Gastrocnemius medialis (tissue), 4 donors: ENCODE data around the gene TELO2. TPM values are rescaled to one million over a fixed set of nuclear protein-coding genes. Genes with fewer than 3 reads are reported as not detected.

ENCODE experiments used
- ATAC-seq, 2 donors: fragments of 150-250 bp; one replicate each; pipeline ENCODE4 v1.9.1; 2016
- DNase-seq, 2 donors: peaks; one replicate each; pipeline ENCODE4 v3.0.0-alpha.2; 2019
- H3K27ac ChIP-seq, 4 donors: fragments of 200-600 bp; sonication (generic); 1 replicate in 1 of 4; 2 replicates in 3 of 4; pipeline ENCODE4 v1.5.1; 2016 to 2018; ENCODE audit warnings: mild to moderate bottlenecking in 2 of 4, moderate library complexity in 1 of 4
- H3K27me3 ChIP-seq, 3 donors: fragments of 200-600 bp; sonication (generic) in 2 of 3; 1 replicate in 1 of 3; 2 replicates in 2 of 3; pipeline versions ENCODE4 v1.5.1 to v1.6.0; 2016 to 2019; ENCODE audit warnings: mild to moderate bottlenecking in 1 of 3, moderate library complexity in 1 of 3
- H3K36me3 ChIP-seq, 2 donors: fragments of 200-600 bp; sonication (generic) in 1 of 2; one replicate each; pipeline ENCODE4 v1.5.1; 2017 to 2018
- H3K4me1 ChIP-seq, 2 donors: fragments of 200-600 bp; sonication (generic) in 1 of 2; one replicate each; pipeline ENCODE4 v1.5.1; 2016 to 2017; ENCODE audit warnings: mild to moderate bottlenecking in 2 of 2
- H3K4me3 ChIP-seq, 4 donors: fragments of 200-600 bp; sonication (generic) in 3 of 4; 1 replicate in 1 of 4; 2 replicates in 3 of 4; pipeline ENCODE4 v1.5.1; 2016 to 2019; ENCODE audit warnings: mild to moderate bottlenecking in 2 of 4
- H3K9me3 ChIP-seq, 3 donors: fragments of 200-600 bp; sonication (generic) in 2 of 3; 1 replicate in 1 of 3; 2 replicates in 2 of 3; pipeline ENCODE4 v1.5.1; 2016 to 2019
- POLR2A ChIP-seq, 2 donors: fragments of 450-650 bp; IDR thresholded peaks; one replicate each; pipeline ENCODE4 v1.6.1; 2017; ENCODE audit warnings: antibody characterized with exemption in 2 of 2, mild to moderate bottlenecking in 2 of 2, moderate library complexity in 2 of 2
- in situ Hi-C, 4 donors: fragments of 200-750 bp; cut with MboI; loops; one replicate each; pipeline versions ENCODE4 v1.15.0 to v1.8.0; 2017; ENCODE audit warnings: low sequenced_read_pairs in 4 of 4
- intact Hi-C: fragments of 100-400 bp; cut with DNase I; formaldehyde crosslinking; loops from one replicate; pipeline ENCODE4 v1.15.1; 2023; ENCODE audit warnings: low total_unique reads
- total RNA-seq, 4 donors: library from RNA; depleted of rRNA; stranded (reverse); fragments of >200 nt; gene quantifications; one replicate each; pipeline versions ENCODE4 v1.1.0 to v1.2.3, GENCODE V29; 2016
- TF ChIP-seq, protein P1 (sequence below), 5 experiments: fragments of 450-650 bp in 3 of 5; fragments of 200-600 bp in 2 of 5; sonication (generic) in 2 of 5; IDR thresholded peaks in 4 of 5; conservative IDR thresholded peaks in 1 of 5; 1 replicate in 4 of 5; 2 replicates in 1 of 5; pipeline ENCODE4 v1.5.1; 2016 to 2019; ENCODE audit warnings: antibody characterized with exemption in 5 of 5, mild to moderate bottlenecking in 3 of 5, moderate library complexity in 3 of 5

Gene TELO2
- total RNA-seq, 4 donors from 2014 or later, result 2.9 to 11.2 (median 9.8) TPM

DNA sequence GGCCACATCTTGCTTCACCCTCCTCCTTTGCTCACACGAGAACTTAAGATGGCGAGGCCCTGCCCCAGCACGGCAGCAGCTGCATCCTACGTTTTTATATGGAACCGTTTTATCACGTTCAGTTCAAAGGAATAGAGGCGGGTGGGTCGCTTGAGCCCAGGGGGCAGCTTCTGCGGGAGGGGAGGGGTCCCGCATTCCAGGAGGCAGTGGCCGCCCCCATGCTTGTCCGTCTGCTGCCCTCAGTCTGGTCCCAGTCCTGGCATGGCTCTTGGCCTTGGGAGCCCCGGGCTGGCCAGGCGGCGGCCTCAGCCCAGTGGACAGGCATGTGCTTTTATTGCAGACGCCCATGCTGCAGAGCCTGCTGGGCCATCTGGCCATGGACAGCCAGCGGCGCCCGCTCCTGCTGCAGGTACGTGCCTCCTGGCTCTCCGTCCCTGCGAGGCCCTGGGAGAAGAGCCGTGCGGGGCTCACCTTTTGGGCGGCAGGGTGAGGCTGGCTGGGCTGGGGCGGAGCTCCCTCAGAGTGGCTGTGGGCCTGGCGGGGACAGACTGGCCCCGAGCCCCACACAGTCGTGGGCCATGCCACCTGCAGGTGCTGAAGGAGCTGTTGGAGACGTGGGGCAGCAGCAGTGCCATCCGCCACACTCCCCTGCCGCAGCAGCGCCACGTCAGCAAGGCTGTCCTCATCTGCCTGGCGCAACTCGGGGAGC, 6.8 kb downstream of the TELO2 start:
- DNase-seq (no peak), ATAC-seq (no peak)
- Histone ChIP-seq H3K27me3 (no peaks in the 10 kb centered on the region), H3K4me3 (no peak overlapping the region), H3K27ac (no peak overlapping the region), H3K36me3 (peaks cover 0 to 85% of the 10 kb centered on the region in 2 donors), H3K4me1 (peaks cover 1 to 2% of the 10 kb centered on the region in 2 donors), H3K9me3 (no peaks in the 10 kb centered on the region)
- intact Hi-C loops (loop anchor here (10.0 kb wide), 1 partner anchor 205 kb away; the partner anchor contains the start of gene MAPK8IP3), in situ Hi-C loops (no loop called here)
- no peak for TF ChIP-seq POLR2A (IDR thresholded peaks at IDR 0.05)
- TF ChIP-seq, protein P1, sequence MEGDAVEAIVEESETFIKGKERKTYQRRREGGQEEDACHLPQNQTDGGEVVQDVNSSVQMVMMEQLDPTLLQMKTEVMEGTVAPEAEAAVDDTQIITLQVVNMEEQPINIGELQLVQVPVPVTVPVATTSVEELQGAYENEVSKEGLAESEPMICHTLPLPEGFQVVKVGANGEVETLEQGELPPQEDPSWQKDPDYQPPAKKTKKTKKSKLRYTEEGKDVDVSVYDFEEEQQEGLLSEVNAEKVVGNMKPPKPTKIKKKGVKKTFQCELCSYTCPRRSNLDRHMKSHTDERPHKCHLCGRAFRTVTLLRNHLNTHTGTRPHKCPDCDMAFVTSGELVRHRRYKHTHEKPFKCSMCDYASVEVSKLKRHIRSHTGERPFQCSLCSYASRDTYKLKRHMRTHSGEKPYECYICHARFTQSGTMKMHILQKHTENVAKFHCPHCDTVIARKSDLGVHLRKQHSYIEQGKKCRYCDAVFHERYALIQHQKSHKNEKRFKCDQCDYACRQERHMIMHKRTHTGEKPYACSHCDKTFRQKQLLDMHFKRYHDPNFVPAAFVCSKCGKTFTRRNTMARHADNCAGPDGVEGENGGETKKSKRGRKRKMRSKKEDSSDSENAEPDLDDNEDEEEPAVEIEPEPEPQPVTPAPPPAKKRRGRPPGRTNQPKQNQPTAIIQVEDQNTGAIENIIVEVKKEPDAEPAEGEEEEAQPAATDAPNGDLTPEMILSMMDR (IDR thresholded peaks at IDR 0.05 in 4 of 5, conservative IDR thresholded peaks at IDR 0.05 in 1 of 5), result no peak

DNA sequence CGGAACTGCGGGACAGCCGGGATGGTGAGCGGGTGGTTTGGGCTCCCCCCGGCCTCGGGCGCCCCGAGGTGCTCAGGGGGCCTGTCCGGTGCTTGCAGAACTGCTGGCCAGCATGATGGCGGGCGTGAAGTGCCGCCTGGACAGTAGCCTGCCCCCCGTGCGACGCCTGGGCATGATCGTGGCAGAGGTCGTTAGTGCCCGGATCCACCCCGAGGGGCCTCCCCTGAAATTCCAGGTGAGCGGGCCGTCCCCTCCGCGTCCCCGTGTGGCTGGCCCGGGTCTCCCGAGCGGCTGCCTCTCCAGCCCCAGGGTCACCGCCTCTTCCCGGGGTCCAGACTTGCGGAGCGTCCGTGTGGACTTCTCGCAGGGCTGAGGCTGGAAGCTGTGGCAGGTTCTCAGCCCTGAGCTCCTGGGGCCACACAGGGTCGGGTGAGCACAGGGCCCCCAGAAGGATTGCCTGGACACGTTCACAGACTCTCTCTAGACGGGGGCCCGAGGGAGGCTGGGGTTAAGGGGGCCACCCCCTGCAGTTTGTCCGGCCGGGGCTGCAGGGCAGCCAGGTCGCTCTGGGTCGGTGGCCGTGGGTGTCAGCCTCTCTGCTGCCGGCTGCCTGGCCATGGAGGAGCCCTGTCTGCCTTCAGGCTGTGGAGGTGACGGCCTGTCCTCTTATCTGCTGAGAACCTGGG, 7.4 kb downstream of the TELO2 start:
- Histone ChIP-seq H3K4me3 (no peak overlapping the region), H3K9me3 (no peaks in the 10 kb centered on the region), H3K36me3 (peaks cover 0 to 83% of the 10 kb centered on the region in 2 donors), H3K4me1 (no peaks in the 10 kb centered on the region), H3K27ac (no peak overlapping the region), H3K27me3 (no peaks in the 10 kb centered on the region)
- DNase-seq (no peak), ATAC-seq (no peak)
- in situ Hi-C loops, result no loop called here
- TF ChIP-seq, protein P1 (IDR thresholded peaks at IDR 0.05 in 4 of 5, conservative IDR thresholded peaks at IDR 0.05 in 1 of 5), result no peak
- TF ChIP-seq POLR2A (IDR thresholded peaks at IDR 0.05), result no peak
- intact Hi-C loops, result no loop called here

DNA sequence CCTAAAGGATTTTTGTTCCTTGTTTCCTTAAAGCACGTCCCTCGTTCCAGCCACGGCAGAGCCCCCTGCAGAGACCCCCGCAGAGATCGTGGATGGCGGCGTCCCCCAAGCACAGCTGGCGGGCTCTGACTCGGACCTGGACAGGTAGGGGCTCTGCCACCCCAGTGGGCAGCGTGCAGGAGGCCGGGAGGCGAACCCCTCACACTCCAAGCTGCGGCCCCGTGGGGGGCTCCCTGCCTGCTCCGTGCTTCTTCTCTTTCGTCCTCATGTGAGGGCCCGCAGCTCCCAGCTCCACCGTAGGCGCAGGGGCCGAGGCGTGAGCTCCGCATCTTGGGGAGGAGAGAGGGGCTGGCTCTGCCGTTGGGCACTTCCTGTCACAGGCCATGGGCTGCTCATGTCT, 8.5 kb downstream of the TELO2 start:
- in situ Hi-C loops, result no loop called here

DNA sequence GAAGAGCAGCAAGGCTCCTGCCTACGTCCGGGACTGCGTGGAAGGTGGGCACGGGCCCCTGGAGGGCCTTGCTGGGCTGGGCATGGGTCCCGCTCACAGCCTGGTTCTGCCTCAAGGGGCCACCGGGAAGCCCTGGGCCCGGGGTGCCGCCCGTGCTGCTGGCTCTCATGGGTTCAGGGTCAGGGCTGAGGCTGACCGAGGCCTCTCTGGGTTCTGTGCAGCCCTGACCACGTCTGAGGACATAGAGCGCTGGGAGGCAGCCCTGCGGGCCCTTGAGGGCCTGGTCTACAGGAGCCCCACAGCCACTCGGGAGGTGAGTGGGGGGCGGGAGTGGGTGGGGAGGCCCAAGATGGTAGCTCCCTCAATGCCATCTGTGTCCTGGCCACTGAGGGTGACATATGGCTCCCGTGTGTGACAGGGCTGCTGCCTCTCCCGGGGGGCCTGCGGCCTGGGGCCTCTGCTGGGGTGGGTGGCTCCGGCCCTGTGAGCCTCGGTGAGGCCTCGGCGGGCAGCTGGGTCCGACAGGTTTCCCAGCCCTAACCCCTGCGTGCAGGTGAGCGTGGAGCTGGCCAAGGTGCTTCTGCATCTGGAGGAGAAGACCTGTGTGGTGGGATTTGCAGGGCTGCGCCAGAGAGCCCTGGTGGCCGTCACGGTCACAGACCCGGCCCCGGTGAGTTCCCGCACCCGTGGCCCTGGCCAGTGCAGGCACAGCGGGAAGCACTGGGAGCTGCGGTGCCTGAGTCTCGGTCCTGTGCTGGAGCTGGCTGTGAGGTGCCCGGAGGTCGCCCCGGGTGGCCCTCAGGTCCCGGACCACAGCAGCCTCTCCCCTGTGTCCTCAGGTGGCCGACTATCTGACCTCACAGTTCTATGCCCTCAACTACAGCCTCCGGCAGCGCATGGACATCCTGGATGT, 9.2 kb downstream of the TELO2 start:
- Histone ChIP-seq H3K36me3 (peaks cover 0 to 81% of the 10 kb centered on the region in 2 donors), H3K27ac (no peak overlapping the region), H3K4me1 (no peaks in the 10 kb centered on the region), H3K4me3 (no peak overlapping the region), H3K27me3 (no peaks in the 10 kb centered on the region), H3K9me3 (no peaks in the 10 kb centered on the region)
- in situ Hi-C loops, result no loop called here
- DNase-seq (no peak), ATAC-seq (no peak)
- intact Hi-C loops, result no loop called here
- TF ChIP-seq POLR2A (IDR thresholded peaks at IDR 0.05), result no peak
- TF ChIP-seq, protein P1 (IDR thresholded peaks at IDR 0.05 in 4 of 5, conservative IDR thresholded peaks at IDR 0.05 in 1 of 5), result no peak

More for the DNA sequence above, 8.5 kb downstream of the TELO2 start:
- Histone ChIP-seq H3K27ac (no peak overlapping the region), H3K4me1 (no peaks in the 10 kb centered on the region), H3K36me3 (peaks cover 0 to 81% of the 10 kb centered on the region in 2 donors), H3K4me3 (no peak overlapping the region), H3K27me3 (no peaks in the 10 kb centered on the region), H3K9me3 (no peaks in the 10 kb centered on the region)
- no peak for DNase-seq
- no peak for ATAC-seq
- intact Hi-C loops, result no loop called here
- TF ChIP-seq, protein P1 (IDR thresholded peaks at IDR 0.05 in 4 of 5, conservative IDR thresholded peaks at IDR 0.05 in 1 of 5), result no peak
- no peak for TF ChIP-seq POLR2A (IDR thresholded peaks at IDR 0.05)
